Right lung (tissue), 5 donors: ENCODE data around the gene BICRA. TPM values are rescaled to one million over a fixed set of nuclear protein-coding genes. Genes with fewer than 3 reads are reported as not detected.
"Not testable (repeated sequence)": the region's sequence is repeated elsewhere in the genome, so short reads cannot be mapped to it uniquely, and the experiment has no call there.

Experiments used
- DNase-seq, 2 donors: peaks; one replicate each; pipeline ENCODE4 v3.0.0-alpha.2; 2013
- polyA plus RNA-seq, 5 donors: library from polyadenylated mRNA; unstranded; fragments of 120-200 nt; gene quantifications; one replicate each; pipeline versions ENCODE4 v1.2.1 to v1.2.3, GENCODE V29; 2013; ENCODE audit warnings: inconsistent platforms in 1 of 5, low replicate concordance in 1 of 5; ENCODE audit not compliant: insufficient read length in 5 of 5, insufficient read depth in 1 of 5

The BICRA gene
- polyA plus RNA-seq, 5 donors: 11.7 to 17.2 (median 15.6) TPM

- peak in 1 of 2 donors; percentile 33 for DNase-seq
Observed at GRCh38 chr19:47707135-47707925, 98.4 kb downstream of the BICRA start.

- no peak for DNase-seq
Observed at GRCh38 chr19:47711652-47712242, 102.8 kb downstream of the BICRA start.

- DNase-seq: peak; percentile 79 to 80
Observed at GRCh38 chr19:47713046-47714021, 104.4 kb downstream of the BICRA start, which contains the start of gene EHD2. Gene EHD2 (plus strand): TSS chr19:47713422. CDS start chr19:47716613, 3,191 bp downstream.

DNA sequence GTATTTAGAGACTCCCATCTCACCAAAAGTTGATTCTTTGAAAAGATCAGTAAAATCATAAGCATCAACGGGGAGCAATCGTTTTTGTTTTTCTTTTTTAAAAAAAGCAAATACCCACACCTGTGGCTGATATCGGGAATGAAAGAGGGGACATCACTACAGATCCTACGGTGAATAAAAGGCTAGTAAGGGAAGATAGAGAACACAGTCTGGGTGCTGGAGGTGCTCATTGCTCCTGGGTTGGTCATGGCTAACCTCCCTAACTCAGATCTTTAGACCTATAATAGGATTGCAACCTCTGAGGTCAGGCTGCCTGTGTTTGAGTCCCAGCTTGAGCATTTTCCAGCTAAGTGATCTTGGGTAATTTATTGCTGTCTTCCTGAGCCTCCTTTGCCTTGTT, 105.4 kb downstream of the BICRA start:
- no peak for DNase-seq

DNA sequence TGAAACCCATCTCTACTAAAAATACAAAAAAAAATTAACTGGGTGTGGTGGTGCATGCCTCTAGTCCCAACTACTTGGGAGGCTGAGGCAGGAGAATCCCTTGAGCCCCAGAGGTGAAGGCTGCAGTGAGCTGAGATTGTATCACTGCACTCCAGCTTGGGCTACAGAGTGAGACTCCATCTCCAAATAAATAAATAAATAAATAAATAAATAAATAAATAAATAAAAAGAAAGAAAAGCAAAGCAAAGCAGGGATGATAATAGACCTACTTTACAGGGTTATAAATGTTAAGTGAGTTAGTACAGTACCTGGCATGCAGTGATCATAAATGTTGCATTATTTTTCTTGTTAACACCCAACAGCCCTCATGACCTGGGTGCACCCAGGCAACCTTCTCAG, 105.9 kb downstream of the BICRA start:
- DNase-seq: not testable (repeated sequence)

DNA sequence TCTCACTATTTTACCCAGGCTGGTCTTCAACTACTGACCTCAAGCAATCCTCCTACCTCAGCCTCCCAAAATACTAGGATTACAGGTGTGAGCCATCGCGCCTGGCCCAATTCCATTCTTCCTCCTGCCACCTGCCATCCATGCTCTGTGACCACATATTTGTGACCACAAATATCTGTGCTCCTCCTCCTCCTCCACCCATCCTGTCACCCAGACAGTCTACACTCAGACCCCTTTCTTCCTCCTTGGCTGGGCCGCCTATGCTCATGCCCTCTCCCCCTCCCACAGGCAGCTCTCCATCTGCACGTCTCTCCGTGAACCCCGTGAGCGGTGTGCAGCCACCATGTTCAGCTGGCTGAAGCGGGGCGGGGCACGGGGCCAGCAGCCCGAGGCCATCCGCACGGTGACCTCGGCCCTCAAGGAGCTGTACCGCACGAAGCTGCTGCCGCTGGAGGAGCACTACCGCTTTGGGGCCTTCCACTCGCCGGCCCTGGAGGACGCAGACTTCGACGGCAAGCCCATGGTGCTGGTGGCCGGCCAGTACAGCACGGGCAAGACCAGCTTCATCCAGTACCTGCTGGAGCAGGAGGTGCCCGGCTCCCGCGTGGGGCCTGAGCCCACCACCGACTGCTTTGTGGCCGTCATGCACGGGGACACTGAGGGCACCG, 107.5 kb downstream of the BICRA start:
- no peak for DNase-seq

DNA sequence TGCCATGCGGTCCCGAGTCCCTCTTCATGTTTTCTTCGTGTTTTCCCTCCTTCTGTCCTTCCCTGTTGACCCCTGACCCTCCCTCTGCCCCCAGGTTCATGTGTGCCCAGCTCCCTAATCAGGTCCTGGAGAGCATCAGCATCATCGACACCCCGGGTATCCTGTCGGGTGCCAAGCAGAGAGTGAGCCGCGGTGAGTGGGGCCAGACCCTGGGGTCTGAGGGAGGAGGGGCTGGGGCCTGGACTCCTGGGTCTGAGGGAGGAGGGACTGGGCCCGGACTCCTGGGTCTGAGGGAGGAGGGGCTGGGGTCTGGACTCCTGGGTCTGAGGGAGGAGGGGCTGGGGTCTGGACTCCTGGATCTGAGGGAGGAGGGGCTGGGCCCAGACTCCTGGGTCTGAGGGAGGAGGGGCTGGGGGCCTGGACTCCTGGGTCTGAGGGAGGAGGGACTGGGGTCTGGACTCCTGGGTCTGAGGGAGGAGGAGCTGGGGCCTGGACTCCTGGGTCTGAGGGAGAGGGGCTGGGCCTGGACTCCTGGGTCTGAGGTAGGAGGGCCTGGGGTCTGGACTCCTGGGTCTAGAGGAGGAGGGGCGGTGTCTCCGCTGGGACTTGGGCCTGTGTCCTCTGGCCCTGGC, 109.6 kb downstream of the BICRA start:
- not testable (repeated sequence) for DNase-seq

DNA sequence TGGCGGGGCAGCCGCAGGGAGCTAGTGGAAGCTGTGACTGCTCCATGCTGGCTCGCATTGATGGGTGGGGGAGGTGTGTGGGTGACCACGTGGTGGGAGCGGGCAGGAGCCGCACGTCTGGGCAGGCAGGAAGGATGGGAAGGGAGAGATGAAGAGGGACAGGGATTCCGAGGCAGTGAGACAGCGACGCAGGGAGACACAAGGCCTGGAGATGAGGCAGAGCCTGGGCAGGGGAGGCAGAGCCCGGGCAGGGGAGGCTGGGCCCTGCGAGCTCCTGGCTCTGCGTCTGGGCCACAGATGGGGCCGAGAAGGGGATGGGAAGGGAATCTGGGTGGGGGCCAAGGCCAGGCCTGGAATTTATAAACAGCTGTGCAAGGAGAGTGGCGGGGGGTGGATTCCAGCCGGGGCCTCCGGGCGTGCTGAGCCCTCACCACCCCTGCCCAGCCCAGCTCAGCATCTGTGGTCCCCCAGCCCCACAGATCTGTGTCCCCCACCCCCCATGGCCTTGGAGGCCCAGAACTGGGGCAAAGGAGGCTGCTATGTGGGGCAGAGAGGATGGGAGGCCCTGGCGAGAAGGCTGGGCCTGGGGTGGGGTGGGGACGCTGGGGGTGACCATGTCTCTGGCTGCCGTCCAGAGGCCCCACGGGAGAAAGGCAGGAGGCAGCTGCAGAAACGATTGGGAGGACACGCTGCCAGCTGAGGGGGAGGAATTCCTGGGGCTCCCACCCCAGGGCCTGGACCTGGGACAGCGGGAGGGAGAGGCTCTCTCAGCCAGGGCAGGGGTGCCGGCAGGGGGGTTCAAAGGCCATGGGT, 110.3 kb downstream of the BICRA start:
- DNase-seq: peak; percentile 95

- DNase-seq: no peak
Observed at GRCh38 chr19:47720669-47721422, 111.9 kb downstream of the BICRA start.

DNA sequence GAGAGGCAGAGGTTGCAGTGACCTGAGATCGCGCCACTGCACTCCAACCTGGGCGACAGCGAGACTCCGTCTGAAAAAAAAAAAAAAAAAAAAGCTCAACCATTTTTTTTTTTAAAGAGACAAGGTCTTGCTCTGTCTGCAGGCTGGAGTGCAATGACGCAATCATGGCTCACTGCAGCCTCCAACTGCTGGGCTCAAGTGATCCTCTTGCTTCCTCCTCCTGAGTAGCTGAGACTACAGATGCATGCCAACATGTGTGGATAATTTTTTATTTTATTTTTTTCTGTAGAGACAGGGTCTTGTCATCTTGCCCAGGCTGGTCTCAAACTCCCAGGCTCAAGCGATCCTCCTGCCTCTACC, 114.6 kb downstream of the BICRA start:
- peak; percentile 52 to 61 for DNase-seq

- no peak for DNase-seq
Observed at GRCh38 chr19:47725759-47726401, 116.9 kb downstream of the BICRA start.

GRCh38 chr19:47726467-47726866, 117.5 kb downstream of the BICRA start:
- no peak for DNase-seq

GRCh38 chr19:47728295-47728694, 119.4 kb downstream of the BICRA start:
- not testable (repeated sequence) for DNase-seq

- DNase-seq: peak in 1 of 2 donors; percentile 57
Observed at GRCh38 chr19:47729468-47729798, 120.5 kb downstream of the BICRA start.

DNA sequence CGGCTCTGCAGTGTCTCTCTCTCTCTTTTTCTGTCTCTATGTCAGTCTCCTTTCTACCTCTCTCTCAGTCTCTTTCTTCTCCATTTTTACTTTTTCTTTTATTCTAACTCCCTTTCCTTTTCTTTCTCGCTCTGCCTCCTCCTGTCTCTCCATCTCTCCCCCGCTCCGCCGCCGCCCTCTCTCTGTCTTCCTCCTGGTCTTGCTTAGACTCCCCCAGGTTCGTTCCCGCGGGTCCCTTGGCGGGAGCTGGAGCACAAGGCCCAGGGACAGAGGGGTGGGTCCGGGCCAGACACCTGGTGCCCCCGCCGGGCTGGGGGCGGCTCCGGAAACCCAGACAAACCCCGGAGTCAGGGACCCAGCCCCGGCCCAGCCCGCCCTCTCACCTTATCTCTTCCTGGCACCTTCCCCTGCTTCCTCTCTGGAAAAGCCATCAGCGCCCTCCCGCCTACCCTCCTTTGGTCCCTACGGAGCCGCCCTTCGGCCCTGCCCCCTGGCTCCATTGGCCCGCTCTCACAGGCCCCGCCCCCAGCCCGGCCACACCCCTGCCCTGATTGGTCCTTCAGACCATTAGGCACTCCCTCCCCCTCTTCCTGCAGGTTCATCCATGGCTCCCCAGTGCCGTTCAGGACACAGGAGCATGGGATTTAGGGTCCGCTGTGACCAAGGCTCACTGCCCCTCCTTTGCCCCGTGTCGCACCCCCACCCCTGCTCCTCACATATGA, 121.0 kb downstream of the BICRA start:
- peak in 1 of 2 donors; percentile 53 for DNase-seq

DNA sequence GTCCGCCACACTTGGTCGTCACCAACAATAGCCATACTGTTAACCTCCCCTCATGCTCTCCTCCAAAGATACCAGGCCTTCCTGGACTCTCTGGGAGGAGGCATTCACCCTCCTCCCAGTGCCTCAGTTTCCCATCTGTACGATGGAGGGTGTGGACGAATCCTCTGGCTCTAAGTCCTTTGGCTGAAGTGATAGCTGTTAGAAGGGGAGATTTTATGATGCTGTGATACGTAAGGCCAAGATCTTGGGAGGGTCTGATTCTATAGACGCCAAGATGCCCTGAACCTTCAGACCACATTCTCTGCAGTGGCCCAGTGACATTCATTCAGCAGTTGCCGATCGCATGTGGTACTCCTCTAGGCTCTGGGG, 121.6 kb downstream of the BICRA start:
- DNase-seq: no peak

- no peak for DNase-seq
Observed at GRCh38 chr19:47730910-47731309, 122.0 kb downstream of the BICRA start.

DNA sequence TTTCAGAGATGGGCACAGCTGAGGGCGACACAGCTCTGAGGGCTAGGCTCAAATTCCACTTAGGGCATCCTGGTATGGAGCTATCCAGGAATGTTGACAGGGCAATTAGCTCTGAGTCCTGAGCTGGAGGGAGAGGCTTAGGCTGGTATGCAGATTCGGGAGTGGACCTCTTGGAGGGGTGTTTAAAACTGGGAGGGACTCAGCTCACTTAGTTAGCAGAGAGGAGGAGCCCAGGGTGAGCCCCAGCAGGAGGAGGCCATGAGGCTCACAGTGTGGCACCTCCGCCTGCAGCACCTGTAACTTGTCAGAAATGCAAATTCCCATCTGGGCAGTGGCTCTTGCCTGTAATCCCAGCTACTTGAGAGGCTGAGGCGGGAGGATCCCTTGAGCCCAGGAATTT, 126.2 kb downstream of the BICRA start:
- no peak for DNase-seq
